HG02884 (cell line): ENCODE results near the gene RERG.
"Not testable (repeated sequence)": the region's sequence is repeated elsewhere in the genome, so short reads cannot be mapped to it uniquely, and the experiment has no call there.

Experiments used
- ATAC-seq: cut with Tn5 transposase; IDR thresholded peaks from one replicate; pipeline ENCODE4 v1.9.1; 2021; ENCODE audit warnings: mild to moderate bottlenecking, moderate library complexity; ENCODE audit not compliant: unreplicated experiment

The RERG gene

GRCh38 chr12:15151161-15152091, 69.8 kb downstream of the RERG start:
- no peak for ATAC-seq

- ATAC-seq, result no peak
Measured at GRCh38 chr12:15146585-15146984, 74.6 kb downstream of the RERG start.

- no peak for ATAC-seq
Measured at GRCh38 chr12:15143467-15143866, 77.8 kb downstream of the RERG start.

- ATAC-seq, result no peak
Measured at GRCh38 chr12:15142711-15143110, 78.5 kb downstream of the RERG start.

- ATAC-seq, result no peak
Measured at GRCh38 chr12:15131431-15131830, 89.8 kb downstream of the RERG start.

GRCh38 chr12:15130541-15130940, 90.7 kb downstream of the RERG start:
- ATAC-seq, result no peak

- ATAC-seq, result no peak
Measured at GRCh38 chr12:15123401-15123800, 97.8 kb downstream of the RERG start.

GRCh38 chr12:15122344-15122743, 98.9 kb downstream of the RERG start:
- no peak for ATAC-seq

- no peak for ATAC-seq
Measured at GRCh38 chr12:15118955-15119354, 102.3 kb downstream of the RERG start.

- no peak for ATAC-seq
Measured at GRCh38 chr12:15116983-15117382, 104.2 kb downstream of the RERG start.

GRCh38 chr12:15116086-15116485, 105.1 kb downstream of the RERG start:
- ATAC-seq, result no peak

- ATAC-seq, result no peak
Measured at GRCh38 chr12:15115434-15115833, 105.8 kb downstream of the RERG start.

GRCh38 chr12:15114501-15114900, 106.7 kb downstream of the RERG start:
- no peak for ATAC-seq

- no peak for ATAC-seq
Measured at GRCh38 chr12:15092826-15093225, 128.4 kb downstream of the RERG start.

GRCh38 chr12:15090441-15090840, 130.8 kb downstream of the RERG start:
- ATAC-seq, result no peak

- ATAC-seq, result no peak
Measured at GRCh38 chr12:15088105-15088504, 133.1 kb downstream of the RERG start.

GRCh38 chr12:15077751-15078150, 143.5 kb downstream of the RERG start:
- ATAC-seq, result not testable (repeated sequence)

- ATAC-seq, result no peak
Measured at GRCh38 chr12:15074351-15074750, 146.9 kb downstream of the RERG start.

- no peak for ATAC-seq
Measured at GRCh38 chr12:15059123-15059522, 162.1 kb downstream of the RERG start.
